ENCODE data around the gene MEOX2. TPM values are rescaled to one million over a fixed set of nuclear protein-coding genes. Genes with fewer than 3 reads are reported as not detected.

Gene MEOX2
- total RNA-seq, 2 donors from 2014 or later: 0.46 to 4.3 TPM

GRCh38 chr7:15648461-15648961, 38.0 kb downstream of the MEOX2 start:
- 11% methylated on average over 5 of the region's 5 CpGs for WGBS
- Histone ChIP-seq H3K27me3 (replicated peaks; ENCODE audit: insufficient read depth) (no peaks in the 10 kb centered on the region), H3K4me3 (no peak overlapping the region), H3K4me1 (replicated peaks) (no peaks in the 10 kb centered on the region), H3K9me3 (no peaks in the 10 kb centered on the region), H3K36me3 (no peaks in the 10 kb centered on the region), H3K27ac (no peak overlapping the region)
- DNase-seq (ENCODE audit: low spot score): no peak
- intact Hi-C loops (cut with DNase I): no loop called here
- TF ChIP-seq POLR2A (IDR thresholded peaks at IDR 0.05) (no peak), CTCF (IDR thresholded peaks at IDR 0.05) (no peak), POLR2AphosphoS5 (IDR thresholded peaks at IDR 0.05) (no peak)

- no peak overlapping the region for H3K4me3 ChIP-seq
- no peaks in the 10 kb centered on the region for H3K27me3 ChIP-seq (replicated peaks; ENCODE audit: insufficient read depth)
- H3K4me1 ChIP-seq (replicated peaks): no peaks in the 10 kb centered on the region
- no peak overlapping the region for H3K27ac ChIP-seq
- intact Hi-C loops (cut with DNase I): no loop called here
- 98% methylated on average over 1 of the region's 1 CpG for WGBS
- H3K9me3 ChIP-seq: no peaks in the 10 kb centered on the region
- H3K36me3 ChIP-seq: no peaks in the 10 kb centered on the region
- no peak for DNase-seq (ENCODE audit: low spot score)
- TF ChIP-seq POLR2AphosphoS5 (IDR thresholded peaks at IDR 0.05) (no peak), POLR2A (IDR thresholded peaks at IDR 0.05) (no peak), CTCF (IDR thresholded peaks at IDR 0.05) (no peak)
Measured at GRCh38 chr7:15647309-15647708, 39.2 kb downstream of the MEOX2 start.

- WGBS: 97% methylated on average over 3 of the region's 3 CpGs
- Histone ChIP-seq H3K9me3 (no peaks in the 10 kb centered on the region), H3K4me3 (no peak overlapping the region), H3K36me3 (no peaks in the 10 kb centered on the region), H3K4me1 (replicated peaks) (no peaks in the 10 kb centered on the region), H3K27me3 (replicated peaks; ENCODE audit: insufficient read depth) (no peaks in the 10 kb centered on the region), H3K27ac (no peak overlapping the region)
- DNase-seq (ENCODE audit: low spot score): no peak
- no peak for TF ChIP-seq POLR2A (IDR thresholded peaks at IDR 0.05)
- no peak for TF ChIP-seq POLR2AphosphoS5 (IDR thresholded peaks at IDR 0.05)
- TF ChIP-seq CTCF (IDR thresholded peaks at IDR 0.05): no peak
- intact Hi-C loops (cut with DNase I): no loop called here
Measured at GRCh38 chr7:15643000-15643705, 43.3 kb downstream of the MEOX2 start.

- DNase-seq (ENCODE audit: low spot score): no peak
- Histone ChIP-seq H3K4me3 (no peak overlapping the region), H3K36me3 (no peaks in the 10 kb centered on the region), H3K4me1 (replicated peaks) (no peaks in the 10 kb centered on the region), H3K27me3 (replicated peaks; ENCODE audit: insufficient read depth) (no peaks in the 10 kb centered on the region), H3K9me3 (no peaks in the 10 kb centered on the region), H3K27ac (no peak overlapping the region)
- TF ChIP-seq CTCF (IDR thresholded peaks at IDR 0.05) (no peak), POLR2A (IDR thresholded peaks at IDR 0.05) (no peak), POLR2AphosphoS5 (IDR thresholded peaks at IDR 0.05) (no peak)
- intact Hi-C loops (cut with DNase I): no loop called here
- whole genome bisulfite sequencing: 52% methylated on average over 1 of the region's 1 CpG
Measured at GRCh38 chr7:15628876-15629275, 57.6 kb downstream of the MEOX2 start.

GRCh38 chr7:15626041-15626440, 60.4 kb downstream of the MEOX2 start:
- WGBS: 97% methylated on average over 1 of the region's 1 CpG
- no peaks in the 10 kb centered on the region for H3K4me1 ChIP-seq (replicated peaks)
- no peak overlapping the region for H3K27ac ChIP-seq
- DNase-seq (ENCODE audit: low spot score): no peak
- TF ChIP-seq CTCF (IDR thresholded peaks at IDR 0.05) (no peak), POLR2A (IDR thresholded peaks at IDR 0.05) (no peak), POLR2AphosphoS5 (IDR thresholded peaks at IDR 0.05) (no peak)
- no peaks in the 10 kb centered on the region for H3K27me3 ChIP-seq (replicated peaks; ENCODE audit: insufficient read depth)
- H3K36me3 ChIP-seq: no peaks in the 10 kb centered on the region
- H3K4me3 ChIP-seq: no peak overlapping the region
- intact Hi-C loops (cut with DNase I): no loop called here
- no peaks in the 10 kb centered on the region for H3K9me3 ChIP-seq
